Measurements from ENCODE around the gene BRMS1.
A peak's percentile ranks its signal among the peaks of the same experiment; 100 is the strongest.
"Not testable (repeated sequence)": the region's sequence is repeated elsewhere in the genome, so short reads cannot be mapped to it uniquely, and the experiment has no call there.

BRMS1 gene, protein sequence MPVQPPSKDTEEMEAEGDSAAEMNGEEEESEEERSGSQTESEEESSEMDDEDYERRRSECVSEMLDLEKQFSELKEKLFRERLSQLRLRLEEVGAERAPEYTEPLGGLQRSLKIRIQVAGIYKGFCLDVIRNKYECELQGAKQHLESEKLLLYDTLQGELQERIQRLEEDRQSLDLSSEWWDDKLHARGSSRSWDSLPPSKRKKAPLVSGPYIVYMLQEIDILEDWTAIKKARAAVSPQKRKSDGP

DNA sequence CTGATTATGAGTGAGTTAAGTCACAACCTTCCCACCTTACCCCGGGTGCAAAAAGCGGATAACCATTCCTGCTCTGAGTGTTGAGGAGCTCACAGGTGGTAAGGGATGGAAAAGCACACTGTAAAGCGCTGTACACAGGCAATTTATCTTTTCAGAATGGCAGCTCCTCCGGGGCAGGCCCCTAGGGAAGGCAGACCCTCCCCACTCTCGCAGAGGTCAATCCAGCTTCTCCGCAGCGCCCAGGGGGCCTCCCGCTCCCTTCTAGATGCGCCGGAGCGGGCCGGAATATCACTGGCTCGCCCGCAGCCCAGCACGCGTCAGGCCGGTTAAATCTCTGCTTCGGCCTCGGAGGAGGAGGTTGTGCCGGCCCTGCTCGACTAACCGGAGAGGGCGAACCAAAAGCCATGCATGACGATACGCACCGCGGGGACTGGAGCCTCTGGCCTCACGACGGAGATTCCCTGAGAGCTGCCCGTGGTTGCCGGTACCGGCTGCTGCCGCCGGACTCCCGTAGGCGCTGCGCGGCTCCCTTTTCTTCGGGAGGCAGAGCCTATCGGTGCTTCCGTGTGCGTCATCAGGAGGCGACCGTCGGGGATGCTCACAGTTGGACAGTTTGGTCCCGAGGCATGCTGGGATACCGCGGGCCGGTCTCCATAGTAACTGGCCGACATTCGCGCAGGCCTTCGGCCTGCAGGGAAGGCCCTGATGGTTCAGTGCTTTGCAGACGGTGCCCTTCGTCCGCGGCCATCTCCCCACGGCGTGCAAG is at the start of gene BRMS1:
TSS of gene BRMS1 (minus strand) at position 555 of the 766 bp plus-strand sequence. CDS start 2,870 bp downstream, outside the sequence.
- DNase-seq, result peak; percentile 94

DNA sequence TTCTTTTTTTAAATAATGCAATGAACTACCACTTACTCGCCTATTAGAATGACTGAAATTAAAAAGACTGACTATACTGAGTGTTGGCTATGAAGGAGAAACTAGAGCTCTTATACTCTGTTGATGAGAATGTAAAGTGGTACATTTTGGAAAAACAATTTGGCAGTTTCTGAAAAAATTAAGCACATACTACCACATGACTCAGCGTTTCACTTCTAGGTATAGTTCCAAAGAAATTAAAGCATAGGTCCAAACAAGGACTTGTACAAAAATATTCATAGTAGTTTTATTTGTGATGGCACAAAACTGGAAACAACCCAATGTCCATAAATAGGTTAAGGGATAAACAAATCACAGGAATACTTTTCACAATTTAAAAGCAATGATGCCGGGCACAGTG is 49.0 kb upstream of the BRMS1 start:
- DNase-seq, result no peak

DNA sequence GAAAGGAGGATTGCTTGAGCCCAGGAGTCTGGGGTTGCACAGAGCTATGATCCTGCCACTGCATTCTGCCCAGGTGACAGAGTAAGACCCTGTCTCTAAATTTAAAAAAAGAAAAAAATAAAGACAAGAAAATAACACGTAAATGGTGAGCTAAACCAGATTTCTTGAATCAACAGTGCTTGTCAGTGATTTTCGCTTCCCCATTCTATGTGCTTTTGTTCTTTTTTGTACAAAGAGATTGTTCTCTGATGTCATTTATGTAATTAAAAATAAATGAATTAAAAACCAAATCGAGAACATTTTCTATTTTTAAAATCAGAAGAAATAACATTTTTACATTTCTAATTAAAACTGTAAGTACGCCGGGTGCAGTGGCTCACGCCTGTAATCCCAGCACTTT is 46.4 kb upstream of the BRMS1 start:
- DNase-seq, result no peak

DNA sequence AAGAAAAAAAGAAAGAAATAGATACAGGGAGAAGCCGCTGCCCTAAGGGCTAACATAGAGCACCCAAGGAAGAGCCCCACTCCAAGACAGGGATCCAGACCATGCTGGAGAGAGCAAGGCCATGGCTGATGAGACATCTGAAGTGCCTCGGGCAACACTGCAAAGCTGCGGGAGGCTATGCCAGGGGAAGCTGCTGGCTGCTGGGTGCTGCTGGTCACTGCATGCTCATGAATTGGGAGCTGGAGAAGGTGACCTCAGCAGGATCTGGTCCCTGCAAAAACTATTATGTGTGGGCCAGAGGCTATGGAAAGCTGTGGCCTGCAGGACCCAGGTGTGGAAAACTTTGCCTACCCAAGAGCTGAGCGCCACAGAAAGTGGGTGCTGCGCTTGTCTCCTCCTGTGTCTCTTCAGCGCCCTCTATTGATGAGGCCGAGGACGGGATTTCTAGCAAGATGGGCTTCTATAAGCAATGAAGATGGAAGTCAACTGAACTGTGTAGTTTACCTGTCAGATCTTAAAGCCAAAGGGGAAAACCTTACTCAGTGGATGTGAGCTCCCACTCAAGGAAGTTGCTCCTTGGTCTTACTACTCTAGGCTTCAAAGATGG is 44.0 kb upstream of the BRMS1 start:
- DNase-seq, result peak; percentile 81

DNA sequence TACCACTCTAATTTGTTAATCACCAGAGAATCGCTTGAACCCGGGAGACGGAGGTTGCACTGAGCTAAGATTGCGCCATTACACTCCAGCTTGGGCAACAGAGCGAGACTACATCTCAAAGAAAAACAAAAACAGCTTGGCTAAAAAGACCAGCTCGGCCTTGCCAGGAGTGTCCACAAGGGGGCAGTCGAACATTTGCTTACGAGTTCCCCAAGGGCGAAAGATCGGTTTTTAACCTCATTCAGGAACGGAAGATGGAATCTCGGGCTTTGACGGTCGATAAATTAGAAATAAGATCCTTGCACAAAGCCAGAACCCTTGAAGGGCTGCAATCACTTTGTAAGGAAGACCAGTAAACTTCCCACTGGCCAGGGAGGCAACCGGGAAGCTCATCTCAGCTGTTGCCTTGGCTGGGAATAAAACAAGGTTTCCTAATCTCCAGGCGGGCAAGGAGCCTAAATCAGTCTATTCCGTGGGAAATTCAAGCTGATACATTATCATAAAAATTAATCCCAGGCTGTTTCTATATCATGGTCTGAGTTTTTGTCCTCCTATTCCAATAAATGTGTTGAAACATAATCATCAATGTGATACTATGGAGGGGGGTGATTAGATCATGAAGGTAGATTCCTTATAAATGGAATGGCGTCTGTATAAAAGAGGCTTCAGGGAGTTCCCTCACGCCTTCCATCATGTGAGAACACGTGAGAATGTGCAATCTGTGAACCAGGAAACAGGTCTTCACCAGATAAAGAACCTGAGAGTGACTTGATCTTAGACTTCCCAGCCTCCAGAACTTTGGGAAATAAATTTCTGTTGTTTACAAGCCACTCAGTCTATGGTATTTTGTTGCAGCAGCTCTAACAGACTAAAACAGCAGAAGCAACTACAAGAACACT is 41.5 kb upstream of the BRMS1 start:
- peak; percentile 73 for DNase-seq

DNA sequence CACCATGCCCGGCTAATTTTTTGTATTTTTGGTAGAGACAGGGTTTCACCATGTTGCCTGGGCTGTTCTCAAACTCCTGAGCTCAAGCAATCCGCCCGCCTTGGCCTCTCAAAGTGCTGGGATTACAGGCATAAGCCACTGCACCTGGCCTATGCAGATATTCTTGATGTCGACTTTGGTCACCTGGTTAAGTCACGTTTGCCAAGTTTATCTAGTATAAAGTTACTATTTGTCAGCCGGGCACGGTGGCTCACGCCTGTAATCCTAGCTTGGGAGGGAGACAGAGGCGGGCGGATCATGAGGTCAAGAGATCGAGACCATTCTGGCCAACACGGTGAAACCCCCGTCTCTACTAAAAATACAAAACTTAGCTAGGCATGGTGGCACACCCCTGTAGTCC is 39.4 kb upstream of the BRMS1 start:
- DNase-seq, result not testable (repeated sequence)

DNA sequence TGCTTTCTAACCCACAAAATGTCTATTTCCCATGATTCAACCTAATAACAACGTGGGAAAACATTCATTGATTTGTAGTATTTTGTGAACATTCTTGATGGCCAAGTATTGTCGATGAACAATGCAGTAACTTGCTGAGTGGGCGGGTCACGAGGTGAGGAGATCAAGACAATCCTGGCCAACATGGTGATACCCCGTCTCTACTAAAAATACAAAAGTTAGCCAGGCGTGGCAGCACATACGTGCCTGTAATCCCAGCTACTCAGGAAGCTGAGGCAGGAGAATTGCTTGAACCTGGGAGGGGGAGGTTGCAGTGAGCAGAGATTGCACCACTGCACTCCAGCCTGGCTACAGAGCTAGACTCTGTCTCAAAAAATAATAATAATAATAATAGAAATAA is 35.4 kb upstream of the BRMS1 start:
- DNase-seq, result not testable (repeated sequence)

DNA sequence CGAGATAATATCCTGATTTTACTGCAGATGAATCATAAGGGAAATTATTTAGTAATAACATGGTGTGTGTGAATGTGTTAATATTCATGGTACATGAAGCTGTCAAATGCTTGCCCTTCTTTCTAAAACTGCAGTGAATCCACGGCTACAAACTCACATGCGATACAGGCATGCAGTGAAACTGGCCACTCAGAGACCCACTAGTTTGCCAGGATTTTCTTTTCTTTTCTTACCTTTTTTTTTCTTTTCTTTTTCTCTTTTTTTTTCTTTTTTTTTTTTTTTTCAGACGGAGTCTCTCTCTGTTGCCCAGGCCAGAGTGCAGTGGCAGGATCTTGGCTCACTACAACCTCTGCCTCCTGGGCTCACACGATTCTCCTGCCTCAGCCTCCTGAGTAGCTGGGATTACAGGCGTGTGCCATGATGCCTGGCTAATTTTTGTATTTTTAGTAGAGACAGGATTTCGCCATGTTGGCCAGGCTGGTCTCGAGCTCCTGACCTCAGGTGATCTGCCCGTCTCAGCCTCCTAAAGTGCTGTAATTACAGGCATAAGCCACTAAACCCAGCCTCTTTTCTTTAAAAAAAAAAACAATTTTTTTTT is 28.9 kb upstream of the BRMS1 start:
- not testable (repeated sequence) for DNase-seq

DNA sequence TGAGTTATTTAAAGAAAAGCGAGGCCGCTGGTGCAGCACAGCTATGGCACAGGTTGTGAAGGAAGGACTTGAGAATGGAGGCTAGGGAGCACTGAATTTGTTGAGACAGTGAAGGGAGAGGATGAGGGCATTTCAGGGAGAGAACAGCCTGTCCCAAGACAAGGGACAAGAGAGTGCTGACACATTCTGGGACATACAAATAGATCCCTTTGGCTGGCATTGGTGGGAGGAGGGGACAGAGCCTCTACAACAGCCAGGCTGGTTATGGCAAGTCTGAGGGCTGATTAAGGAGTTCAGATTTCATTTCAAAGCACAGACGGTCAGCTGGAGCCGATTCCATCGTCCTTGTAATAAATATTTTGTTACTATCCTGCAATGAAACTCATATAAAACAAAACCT is 28.4 kb upstream of the BRMS1 start:
- no peak for DNase-seq

DNA sequence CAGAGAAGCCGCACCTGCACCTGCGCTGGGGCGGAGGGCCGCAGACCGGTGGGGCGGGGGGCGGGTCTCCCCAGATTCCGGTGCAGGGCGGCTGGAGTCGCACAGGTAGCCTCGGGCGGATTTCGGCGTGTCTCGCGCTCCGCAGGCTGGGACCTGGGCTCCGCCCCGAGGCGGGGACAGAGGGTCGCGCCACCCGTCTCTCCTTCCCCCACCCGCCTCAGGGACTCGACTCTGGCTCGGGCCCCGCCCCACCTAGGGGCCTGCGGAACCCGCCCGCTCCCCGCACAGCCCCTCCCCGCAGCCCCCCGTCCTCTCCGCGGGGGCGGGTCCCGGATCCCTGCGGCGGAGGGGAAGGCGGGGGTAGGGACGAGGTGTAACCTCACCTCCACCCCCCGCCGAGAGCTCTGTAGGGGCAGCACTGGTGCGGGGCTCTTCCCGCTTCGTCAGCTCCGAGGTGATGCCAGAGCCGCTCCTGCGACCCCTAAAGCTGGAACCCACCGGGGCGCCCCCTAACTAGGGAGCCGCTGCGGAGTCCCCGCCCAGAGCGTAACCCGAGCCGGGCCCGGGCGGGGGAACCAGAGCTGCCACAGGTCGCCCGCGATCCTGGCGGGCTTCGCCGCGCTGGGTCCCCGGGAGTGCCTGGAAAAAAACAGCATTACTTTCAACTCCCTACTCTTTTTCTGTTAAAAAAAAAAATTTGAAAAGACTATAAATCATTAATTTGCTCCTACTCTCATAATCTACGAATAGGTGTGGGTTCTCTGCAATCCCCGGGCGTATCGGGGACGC is 26.9 kb upstream of the BRMS1 start, which contains the start of gene SLC29A2:
TSS of gene SLC29A2 (minus strand) at position 134 of the 789 bp plus-strand sequence. CDS start 169 bp downstream, outside the sequence.
- peak; percentile 93 for DNase-seq

DNA sequence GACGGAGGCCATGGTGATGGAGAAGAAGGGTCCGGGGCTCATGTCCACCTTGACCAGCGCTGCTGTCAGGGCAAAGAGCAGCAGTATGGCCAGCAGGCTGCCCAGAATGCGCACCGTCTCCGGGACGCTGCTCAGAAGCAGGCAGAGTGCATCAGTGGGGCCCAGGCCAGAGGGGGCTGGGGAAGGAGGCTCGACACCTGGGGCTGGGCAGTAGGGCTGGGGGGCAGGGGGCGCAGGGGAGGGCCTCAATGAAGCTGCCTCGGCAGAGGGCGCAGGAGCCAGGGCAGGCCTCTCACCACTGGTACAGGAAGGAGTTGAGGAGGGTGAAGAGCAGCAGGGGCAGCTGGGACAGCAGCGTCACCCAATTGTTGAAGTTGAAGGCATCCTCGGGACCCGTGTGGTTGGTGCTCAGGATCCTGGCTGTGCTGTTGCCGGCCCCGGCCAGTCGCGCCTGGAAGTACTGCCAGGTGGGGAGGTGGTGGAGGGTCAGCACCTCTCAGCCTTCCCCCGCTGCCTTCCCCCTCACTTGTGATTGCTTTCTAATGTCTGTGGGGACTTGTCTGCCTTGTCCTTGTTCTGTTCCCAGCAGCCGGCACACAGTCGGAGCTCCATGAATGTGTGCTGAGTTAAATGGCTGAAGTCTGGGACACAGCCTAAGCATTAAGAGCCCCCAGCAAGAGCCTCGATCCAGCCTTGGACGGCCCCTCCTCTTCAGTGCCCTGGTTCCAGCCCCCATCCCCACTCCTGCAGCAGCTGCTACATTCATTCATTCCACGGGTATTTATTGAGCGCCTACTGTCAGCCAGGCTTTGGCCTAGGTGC is 24.4 kb upstream of the BRMS1 start:
- DNase-seq, result no peak

DNA sequence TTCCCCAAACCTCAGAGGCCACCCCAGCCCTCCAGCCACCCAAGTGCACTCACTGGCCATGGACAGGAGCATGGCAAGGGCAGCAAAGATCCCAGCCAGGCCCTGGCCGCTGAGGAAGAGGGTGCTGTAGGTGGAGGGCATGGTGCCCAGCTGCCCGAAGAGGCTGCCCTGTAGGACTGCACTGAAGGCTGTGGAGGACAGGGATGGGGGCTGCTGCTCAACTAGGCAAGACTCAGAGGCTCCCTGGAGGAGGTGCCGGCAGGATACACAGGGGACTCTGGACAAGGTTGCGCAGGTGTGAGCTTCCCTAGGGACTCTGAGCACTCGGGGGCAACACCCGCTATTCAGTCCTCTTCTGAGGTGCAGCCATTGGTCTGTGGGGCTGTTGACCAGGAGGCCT is 23.6 kb upstream of the BRMS1 start:
- no peak for DNase-seq

DNA sequence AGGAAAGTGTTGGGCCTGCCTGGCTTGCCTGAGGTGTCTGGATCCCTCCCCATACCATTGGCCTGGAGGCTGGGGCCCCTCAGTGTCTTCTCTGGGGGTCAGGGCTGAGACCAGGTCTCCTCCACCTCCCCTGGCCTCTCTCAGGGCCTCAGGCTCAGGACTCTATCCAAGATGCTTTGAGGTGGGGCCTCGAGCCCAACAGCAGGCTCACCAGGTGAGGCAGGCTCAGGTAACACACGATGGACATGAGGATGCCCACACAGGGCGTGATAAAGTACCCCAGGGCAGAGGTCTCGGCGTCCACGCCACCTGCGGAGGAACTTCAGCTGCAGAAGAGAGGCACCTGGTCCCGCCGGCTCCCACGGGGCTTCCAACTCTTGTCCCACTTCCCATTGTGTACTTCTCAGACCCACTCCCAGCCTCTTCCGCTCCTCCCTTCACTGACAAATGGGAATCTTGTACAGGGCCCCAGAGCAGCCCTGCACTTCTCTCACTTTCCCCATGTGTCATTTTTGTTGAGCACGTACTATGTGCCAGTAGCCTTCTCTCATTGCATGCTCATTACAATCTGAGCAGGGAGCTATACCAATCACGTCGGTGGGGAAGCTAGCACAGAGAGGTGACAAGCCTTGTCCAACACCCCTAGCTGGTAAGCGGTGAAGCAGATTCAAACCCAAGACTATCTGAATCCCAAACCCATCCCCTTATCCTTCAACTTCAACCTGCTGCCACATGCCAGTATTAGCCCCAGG is 22.8 kb upstream of the BRMS1 start:
- no peak for DNase-seq

DNA sequence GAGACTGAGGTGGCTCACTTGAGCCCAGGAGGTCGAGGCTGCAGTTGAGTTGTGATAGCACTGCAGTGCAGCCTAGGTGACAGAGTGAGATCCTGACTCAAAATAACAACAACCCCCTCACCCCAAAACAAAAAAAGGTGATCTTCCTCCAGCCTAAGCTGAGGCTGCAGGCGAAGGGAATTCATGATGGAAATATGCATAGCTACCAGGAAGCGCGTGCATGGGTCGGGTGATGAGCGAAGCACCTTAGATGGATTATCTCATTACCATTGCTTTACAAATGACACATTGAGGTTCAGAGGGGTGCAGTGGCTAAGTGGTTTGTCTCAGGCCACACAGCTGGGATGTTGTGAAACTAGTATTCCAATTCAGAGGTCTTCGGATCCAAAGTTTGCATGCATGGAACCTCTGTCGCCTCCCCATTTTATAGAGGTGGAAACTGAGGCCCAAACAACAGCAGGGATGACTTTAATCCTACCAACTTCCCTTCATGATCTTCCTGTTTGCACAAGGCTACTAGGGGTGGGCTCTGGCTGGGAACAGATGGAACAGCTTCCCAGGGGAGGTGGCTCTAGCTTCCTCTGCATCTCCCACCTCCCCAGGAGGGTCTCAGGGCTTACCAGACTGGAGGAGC is 22.1 kb upstream of the BRMS1 start:
- no peak for DNase-seq

DNA sequence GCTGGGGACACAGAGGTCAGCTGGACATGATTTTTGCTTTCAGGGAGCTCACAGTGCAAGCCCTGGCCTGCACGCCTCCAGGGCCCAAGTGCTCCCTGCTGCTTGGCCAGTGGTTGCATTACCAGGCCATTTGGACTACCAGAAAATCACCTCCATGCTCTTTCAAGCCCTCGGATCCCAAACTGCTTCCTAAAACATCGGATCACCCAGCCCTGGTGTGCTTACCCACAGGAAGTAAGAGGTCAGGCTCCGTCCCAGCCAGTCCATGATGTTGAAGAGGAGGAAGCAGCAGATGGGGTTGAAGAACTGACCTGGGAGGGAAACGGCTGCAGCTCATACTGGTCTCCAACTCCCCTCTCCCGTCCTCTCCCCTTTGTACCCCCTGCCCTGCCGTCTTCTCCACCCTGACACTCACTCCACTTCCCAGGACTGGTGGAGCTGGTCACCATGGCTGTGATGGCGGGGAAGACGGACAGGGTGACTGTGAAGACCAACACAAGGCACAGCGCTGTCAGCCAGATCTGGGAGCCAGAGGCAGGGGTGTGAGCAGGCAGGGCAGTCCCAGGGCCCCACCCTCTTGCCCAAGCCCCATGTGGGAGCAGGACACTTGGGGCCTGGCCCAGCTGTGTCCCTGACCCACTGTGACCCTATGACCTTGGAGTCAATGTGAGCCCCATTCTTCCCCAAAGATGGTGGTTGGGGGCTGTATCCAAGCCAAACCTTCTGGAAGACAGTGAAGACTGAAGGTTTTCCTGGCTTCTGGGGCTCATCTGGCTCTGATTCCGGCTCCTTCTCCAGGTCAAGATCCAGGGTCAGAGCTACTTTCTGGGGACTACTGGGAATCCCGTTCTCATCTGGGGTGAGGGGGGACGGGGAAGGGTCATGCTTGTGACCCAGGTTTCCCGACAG is 21.1 kb upstream of the BRMS1 start:
- DNase-seq, result no peak

DNA sequence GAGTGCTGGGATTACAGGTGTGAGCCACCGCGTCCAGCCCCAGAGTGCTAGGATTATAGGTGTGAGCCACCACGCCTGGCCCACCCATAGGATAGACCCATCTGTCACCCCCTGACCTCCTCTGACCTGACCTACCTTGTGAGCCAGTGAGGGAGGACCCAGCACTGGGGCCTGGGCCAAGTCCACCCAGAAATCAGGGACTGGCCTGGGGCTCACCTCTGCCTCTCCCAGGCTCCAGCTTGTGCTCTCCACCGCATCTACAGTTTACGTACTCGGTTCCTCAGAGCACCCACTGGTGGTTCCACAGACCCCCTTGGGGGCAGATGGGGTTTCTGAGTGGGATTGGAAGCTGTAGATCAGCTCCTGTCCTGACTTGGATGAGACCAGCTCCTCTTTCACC is 20.3 kb upstream of the BRMS1 start:
- no peak for DNase-seq

DNA sequence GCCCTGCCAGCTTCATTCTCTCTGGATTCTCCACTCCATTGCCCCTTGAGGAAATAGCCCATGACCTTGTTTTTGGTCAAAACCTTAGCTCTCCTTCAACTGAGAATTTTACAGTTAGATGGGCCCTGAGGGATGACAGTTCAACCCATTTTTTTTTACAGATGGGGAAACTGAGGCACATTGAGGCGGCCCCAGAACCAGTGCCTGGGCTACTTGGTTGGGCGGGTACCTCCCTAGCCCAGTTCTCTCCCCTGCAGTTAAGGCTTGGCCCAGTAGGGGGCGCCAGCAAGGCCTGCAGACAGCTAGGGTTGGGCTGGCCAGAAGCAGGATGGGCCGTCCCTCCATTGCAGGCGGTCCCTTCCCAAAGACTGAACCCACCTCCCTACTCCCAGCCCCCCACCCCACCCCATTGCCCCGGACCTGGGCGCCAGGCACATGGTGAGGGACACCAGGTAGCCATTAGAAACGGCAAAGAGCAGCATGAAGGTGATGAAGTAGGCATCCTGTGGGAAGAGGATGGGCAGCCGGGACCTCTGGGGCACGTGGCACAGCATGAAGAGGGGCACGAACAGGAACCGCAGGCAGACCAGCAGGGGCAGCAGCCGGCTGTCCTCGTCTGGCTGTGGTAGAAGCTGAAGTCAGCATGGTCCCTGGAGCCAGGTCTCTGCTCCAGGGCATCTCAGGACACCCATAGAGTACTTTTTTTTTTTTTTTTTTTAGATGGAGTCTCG is 19.1 kb upstream of the BRMS1 start:
- DNase-seq, result peak; percentile 7

DNA sequence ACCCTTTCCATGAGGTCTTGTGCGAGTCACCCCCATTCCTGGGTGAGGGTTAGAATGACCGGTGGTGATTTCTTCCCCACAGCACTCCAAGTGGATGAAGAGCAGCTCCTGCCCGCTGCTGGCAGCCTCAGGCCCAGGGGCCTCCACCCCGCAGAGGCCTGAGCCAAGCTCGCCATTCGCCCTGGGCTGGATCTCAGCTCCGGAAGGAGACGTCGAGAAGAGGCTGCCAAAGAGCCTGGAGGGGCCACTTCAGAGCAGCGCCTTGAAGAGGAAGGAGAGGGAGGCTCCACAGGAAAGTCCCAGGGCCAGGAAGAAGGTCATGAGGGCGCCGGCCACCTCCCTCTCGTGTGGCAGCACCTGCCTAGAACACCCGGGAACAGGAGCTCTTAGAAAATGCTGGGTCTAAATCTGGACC is 18.3 kb upstream of the BRMS1 start:
- no peak for DNase-seq

Data from NCI-H1436 (cell line).